ENCODE data around the gene ANXA2. TPM values are rescaled to one million over a fixed set of nuclear protein-coding genes. Genes with fewer than 3 reads are reported as not detected.

ANXA2 gene
- total RNA-seq, 2 donors from 2014 or later, result 265 to 341 TPM

GRCh38 chr15:60387321-60387720 is 10.5 kb downstream of the ANXA2 start:
- no peak for DNase-seq
- Histone ChIP-seq H3K9me3 (no peaks in the 10 kb centered on the region), H3K4me1 (peaks cover 44% of the 10 kb centered on the region), H3K27ac (peak overlapping the region in 1 of 4 donors; percentile 0), H3K4me3 (no peak overlapping the region), H3K27me3 (no peaks in the 10 kb centered on the region), H3K36me3 (replicated peaks in 1 of 2; ENCODE audit: insufficient read depth in 1 of 2, low read depth in 2 of 2) (no peaks in the 10 kb centered on the region)
- 86 to 90% methylated on average over 1 of the region's 1 CpG for WGBS, 2 donors
- TF ChIP-seq CTCF (IDR thresholded peaks at IDR 0.05) (no peak), POLR2A (IDR thresholded peaks at IDR 0.05) (no peak)
- intact Hi-C loops (cut with DNase I), result no loop called here
- no peak for ATAC-seq

- TF ChIP-seq CTCF (IDR thresholded peaks at IDR 0.05) (no peak), POLR2A (IDR thresholded peaks at IDR 0.05) (no peak)
- intact Hi-C loops (cut with DNase I), result no loop called here
- ATAC-seq (no peak), DNase-seq (no peak)
- Histone ChIP-seq H3K4me1 (peaks cover 38% of the 10 kb centered on the region), H3K27ac (peak overlapping the region in 1 of 4 donors; percentile 23), H3K27me3 (no peaks in the 10 kb centered on the region), H3K4me3 (no peak overlapping the region), H3K9me3 (no peaks in the 10 kb centered on the region), H3K36me3 (replicated peaks in 1 of 2; ENCODE audit: insufficient read depth in 1 of 2, low read depth in 2 of 2) (no peaks in the 10 kb centered on the region)
- 67% methylated on average over 4 of the region's 4 CpGs for WGBS, 2 donors
Measured at GRCh38 chr15:60386615-60387014, 11.2 kb downstream of the ANXA2 start.

GRCh38 chr15:60385620-60386552 is 11.9 kb downstream of the ANXA2 start:
- H3K4me3 ChIP-seq, result no peak overlapping the region
- H3K27ac ChIP-seq, result no peak overlapping the region
- no peak for ATAC-seq
- H3K9me3 ChIP-seq, result no peaks in the 10 kb centered on the region
- no peaks in the 10 kb centered on the region for H3K36me3 ChIP-seq (replicated peaks in 1 of 2; ENCODE audit: insufficient read depth in 1 of 2, low read depth in 2 of 2)
- TF ChIP-seq POLR2A (IDR thresholded peaks at IDR 0.05) (no peak), CTCF (IDR thresholded peaks at IDR 0.05) (no peak)
- H3K27me3 ChIP-seq, result no peaks in the 10 kb centered on the region
- WGBS, 2 donors, result 85 to 89% methylated on average over 7 of the region's 7 CpGs
- peaks cover 31% of the 10 kb centered on the region for H3K4me1 ChIP-seq
- no peak for DNase-seq
- intact Hi-C loops (cut with DNase I), result no loop called here

- intact Hi-C loops (cut with DNase I), result no loop called here
- 79 to 90% methylated on average over 3 of the region's 3 CpGs for WGBS, 2 donors
- H3K36me3 ChIP-seq (replicated peaks in 1 of 2; ENCODE audit: insufficient read depth in 1 of 2, low read depth in 2 of 2), result no peaks in the 10 kb centered on the region
- no peak overlapping the region for H3K4me3 ChIP-seq
- peaks cover 26% of the 10 kb centered on the region for H3K4me1 ChIP-seq
- TF ChIP-seq CTCF (IDR thresholded peaks at IDR 0.05), result no peak
- TF ChIP-seq POLR2A (IDR thresholded peaks at IDR 0.05), result no peak
- no peaks in the 10 kb centered on the region for H3K27me3 ChIP-seq
- H3K9me3 ChIP-seq, result no peaks in the 10 kb centered on the region
- ATAC-seq, result no peak
- H3K27ac ChIP-seq, result peak overlapping the region in 1 of 4 donors; percentile 9
- DNase-seq, result no peak
Measured at GRCh38 chr15:60384526-60385126, 13.2 kb downstream of the ANXA2 start.
